ENCODE results near the gene SHC3.

Gene SHC3

DNA sequence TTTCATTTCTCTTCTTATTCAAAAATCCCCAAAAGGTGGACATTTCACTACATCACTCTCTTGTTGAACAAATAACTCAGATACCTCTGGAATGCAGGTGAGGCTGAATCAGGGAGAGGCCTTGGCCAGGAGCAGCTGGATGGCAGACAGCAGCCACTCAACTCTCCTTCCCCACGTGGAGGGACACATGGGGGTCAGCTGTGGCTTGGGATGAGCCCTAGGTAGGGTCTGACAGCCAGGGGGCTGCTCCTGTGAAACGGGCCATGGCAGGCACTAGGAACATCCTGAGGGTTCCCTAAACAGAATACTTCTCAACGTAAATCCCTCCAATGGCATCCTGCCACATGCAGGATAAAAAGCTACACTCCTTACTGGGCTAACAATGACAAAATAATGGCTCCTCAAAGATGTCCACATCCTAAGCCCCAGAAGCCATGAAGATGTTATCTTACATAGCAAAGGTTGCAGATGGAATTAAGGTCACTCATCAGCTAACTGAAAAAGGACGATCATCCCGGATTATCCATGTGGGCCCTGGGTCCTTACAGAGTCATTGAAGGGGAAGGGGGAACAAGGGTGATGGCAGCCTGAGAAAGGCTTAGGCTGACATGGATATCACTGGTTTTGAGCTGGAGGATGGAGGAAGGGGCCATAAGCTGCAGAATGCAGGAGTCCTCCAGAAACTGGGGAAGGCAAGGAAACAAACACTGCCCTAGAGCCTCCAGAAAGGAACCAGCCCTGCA is 218.7 kb downstream of the SHC3 start:
- no peak for DNase-seq (ENCODE audit: extremely low spot score)
- ChIA-PET POLR2A (no interaction called here), CTCF (no interaction called here)
- TF ChIP-seq CTCF (IDR thresholded peaks at IDR 0.05; ENCODE audit: control extremely low read depth, extremely low read depth, low read depth, missing control alignments) = no peak

DNA sequence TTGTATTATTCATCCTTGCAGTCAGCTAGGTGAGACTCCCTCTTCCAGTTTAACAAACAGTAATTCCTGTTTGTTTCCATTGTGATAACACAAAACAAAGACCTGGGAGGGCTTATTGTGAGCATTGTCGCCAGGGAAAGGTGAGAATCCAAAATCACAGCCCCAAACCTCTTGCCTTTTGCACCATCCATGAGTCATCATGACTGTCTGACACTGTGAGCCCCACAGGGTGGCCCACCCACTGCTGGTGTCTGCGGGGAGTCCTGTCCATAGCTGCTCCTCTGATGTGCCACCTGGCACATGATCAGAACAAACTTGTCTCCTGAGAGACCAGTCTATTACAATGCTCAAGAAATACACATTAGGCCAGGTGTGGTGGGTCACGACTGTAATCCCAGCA is 221.1 kb downstream of the SHC3 start:
- ChIA-PET POLR2A (no interaction called here), CTCF (no interaction called here)
- DNase-seq (ENCODE audit: extremely low spot score) = no peak
- no peak for TF ChIP-seq CTCF (IDR thresholded peaks at IDR 0.05; ENCODE audit: control extremely low read depth, extremely low read depth, low read depth, missing control alignments)
